Immature natural killer cell (primary cell): ENCODE data around the gene PEAK3. TPM values are rescaled to one million over a fixed set of nuclear protein-coding genes. Genes with fewer than 3 reads are reported as not detected.
A peak's percentile ranks its signal among the peaks of the same experiment; 100 is the strongest.
"Not testable (repeated sequence)": the region's sequence is repeated elsewhere in the genome, so short reads cannot be mapped to it uniquely, and the experiment has no call there.

ENCODE experiments used
- DNase-seq, 3 donors: peaks; one replicate each; pipeline ENCODE4 v3.0.0; 2022; ENCODE audit warnings: mixed read lengths in 1 of 3
- H3K27ac Mint-ChIP-seq, 6 donors: one replicate each; pipeline ENCODE4 v1.8.0; 2020; ENCODE audit warnings: mixed read lengths in 6 of 6, mild to moderate bottlenecking in 5 of 6, inconsistent platforms in 4 of 6, moderate library complexity in 3 of 6
- H3K27me3 Mint-ChIP-seq, 3 donors: one replicate each; pipeline ENCODE4 v1.8.0; 2020 to 2021; ENCODE audit warnings: low read depth in 3 of 3, mild to moderate bottlenecking in 3 of 3, mixed read lengths in 3 of 3, moderate library complexity in 3 of 3, inconsistent platforms in 1 of 3
- H3K36me3 Mint-ChIP-seq, 3 donors: one replicate each; pipeline ENCODE4 v1.8.0; 2020; ENCODE audit warnings: mixed read lengths in 3 of 3, inconsistent platforms in 2 of 3, mild to moderate bottlenecking in 2 of 3
- H3K4me1 Mint-ChIP-seq, 2 donors: one replicate each; pipeline ENCODE4 v1.8.0; 2020; ENCODE audit warnings: inconsistent platforms in 2 of 2, mild to moderate bottlenecking in 2 of 2, mixed read lengths in 2 of 2, moderate library complexity in 1 of 2
- H3K4me3 Mint-ChIP-seq, 5 donors: one replicate each; pipeline ENCODE4 v1.8.0; 2020; ENCODE audit warnings: mild to moderate bottlenecking in 5 of 5, mixed read lengths in 5 of 5, inconsistent platforms in 3 of 5, moderate library complexity in 3 of 5
- H3K9me3 Mint-ChIP-seq, 6 donors: one replicate each; pipeline ENCODE4 v1.8.0; 2020; ENCODE audit warnings: mild to moderate bottlenecking in 6 of 6, mixed read lengths in 6 of 6, inconsistent platforms in 4 of 6, moderate library complexity in 3 of 6
- polyA plus RNA-seq, 3 donors: library from polyadenylated mRNA; unstranded; fragments of 300-500 nt; fragmentation: Illumina TruSeq; gene quantifications; one replicate each; pipeline ENCODE4 v1.2.3, GENCODE V29; 2021

The PEAK3 gene
- polyA plus RNA-seq, 3 donors from 2014 or later = 0.96 to 10.8 (median 2.5) TPM

- DNase-seq = peak; percentile 51 to 69 (median 68)
- H3K9me3 Mint-ChIP-seq = no peaks in the 10 kb centered on the region
- peak overlapping the region; percentile 30 to 96 (median 63) for H3K27ac Mint-ChIP-seq
- peak overlapping the region; percentile 73 to 84 (median 78) for H3K4me3 Mint-ChIP-seq
- peaks cover 10 to 27% (median 17%) of the 10 kb centered on the region in 3 donors for H3K27me3 Mint-ChIP-seq
- peaks cover 0 to 3% (median 0%) of the 10 kb centered on the region in 3 donors for H3K36me3 Mint-ChIP-seq
- H3K4me1 Mint-ChIP-seq = peaks cover 27 to 35% of the 10 kb centered on the region in 2 donors
Observed at GRCh38 chr19:2290441-2291184, 8.6 kb upstream of the PEAK3 start.

GRCh38 chr19:2289714-2290435 lies 7.9 kb upstream of the PEAK3 start:
- Mint-ChIP-seq H3K4me1 (peaks cover 27 to 33% of the 10 kb centered on the region in 2 donors), H3K36me3 (no peaks in the 10 kb centered on the region), H3K9me3 (no peaks in the 10 kb centered on the region), H3K27me3 (peaks cover 7 to 27% (median 17%) of the 10 kb centered on the region in 3 donors), H3K4me3 (peak overlapping the region; percentile 85 to 95 (median 91)), H3K27ac (peak overlapping the region; percentile 92 to 99 (median 95))
- peak; percentile 70 to 78 (median 77) for DNase-seq

GRCh38 chr19:2288818-2289713 lies 7.1 kb upstream of the PEAK3 start:
- H3K4me1 Mint-ChIP-seq = peaks cover 25 to 32% of the 10 kb centered on the region in 2 donors
- peak overlapping the region; percentile 85 to 95 (median 91) for H3K4me3 Mint-ChIP-seq
- no peaks in the 10 kb centered on the region for H3K36me3 Mint-ChIP-seq
- peaks cover 7 to 27% (median 17%) of the 10 kb centered on the region in 3 donors for H3K27me3 Mint-ChIP-seq
- peak in 1 of 3 donors; percentile 43 for DNase-seq
- H3K27ac Mint-ChIP-seq = peak overlapping the region; percentile 92 to 99 (median 95)
- H3K9me3 Mint-ChIP-seq = no peaks in the 10 kb centered on the region

- no peak for DNase-seq
- Mint-ChIP-seq H3K4me3 (peak overlapping the region; percentile 85 to 95 (median 91)), H3K27me3 (peaks cover 7 to 24% (median 15%) of the 10 kb centered on the region in 3 donors), H3K4me1 (peaks cover 21 to 28% of the 10 kb centered on the region in 2 donors), H3K27ac (peak overlapping the region; percentile 92 to 99 (median 95)), H3K9me3 (no peaks in the 10 kb centered on the region), H3K36me3 (no peaks in the 10 kb centered on the region)
Observed at GRCh38 chr19:2288338-2288817, 6.4 kb upstream of the PEAK3 start.

GRCh38 chr19:2287585-2288337 lies 5.8 kb upstream of the PEAK3 start:
- Mint-ChIP-seq H3K4me3 (peak overlapping the region in 2 of 5 donors; percentile 85 to 91), H3K27me3 (peaks cover 7 to 25% (median 18%) of the 10 kb centered on the region in 3 donors), H3K4me1 (peaks cover 25 to 32% of the 10 kb centered on the region in 2 donors), H3K27ac (peak overlapping the region; percentile 67 to 98 (median 94)), H3K36me3 (no peaks in the 10 kb centered on the region), H3K9me3 (no peaks in the 10 kb centered on the region)
- no peak for DNase-seq

- Mint-ChIP-seq H3K9me3 (no peaks in the 10 kb centered on the region), H3K36me3 (no peaks in the 10 kb centered on the region), H3K27me3 (peaks cover 12 to 35% (median 26%) of the 10 kb centered on the region in 3 donors), H3K27ac (peak overlapping the region in 2 of 6 donors; percentile 19 to 56), H3K4me1 (peaks cover 36 to 37% of the 10 kb centered on the region in 2 donors), H3K4me3 (no peak overlapping the region)
- DNase-seq = no peak
Observed at GRCh38 chr19:2286402-2287140, 4.6 kb upstream of the PEAK3 start.

GRCh38 chr19:2283835-2284507 lies 2.0 kb upstream of the PEAK3 start:
- H3K9me3 Mint-ChIP-seq = no peaks in the 10 kb centered on the region
- H3K27me3 Mint-ChIP-seq = peaks cover 11 to 21% (median 21%) of the 10 kb centered on the region in 3 donors
- DNase-seq = no peak
- peak overlapping the region in 2 of 6 donors; percentile 28 to 34 for H3K27ac Mint-ChIP-seq
- H3K4me1 Mint-ChIP-seq = peaks cover 28 to 36% of the 10 kb centered on the region in 2 donors
- H3K36me3 Mint-ChIP-seq = no peaks in the 10 kb centered on the region
- no peak overlapping the region for H3K4me3 Mint-ChIP-seq

- H3K27me3 Mint-ChIP-seq = peaks cover 10 to 21% (median 14%) of the 10 kb centered on the region in 3 donors
- peak overlapping the region; percentile 51 to 93 (median 82) for H3K27ac Mint-ChIP-seq
- no peak for DNase-seq
Observed at GRCh38 chr19:2282862-2283237, 875 bp upstream of the PEAK3 start.

GRCh38 chr19:2281265-2282061 lies 512 bp downstream of the PEAK3 start:
- not testable (repeated sequence) for H3K9me3 Mint-ChIP-seq, H3K36me3 Mint-ChIP-seq, DNase-seq
- Mint-ChIP-seq H3K27ac (peak overlapping the region; percentile 87 to 93 (median 90)), H3K4me3 (peak overlapping the region; percentile 87 to 92 (median 91)), H3K27me3 (peaks cover 16 to 26% (median 24%) of the 10 kb centered on the region in 3 donors), H3K4me1 (peaks cover 22 to 27% of the 10 kb centered on the region in 2 donors)

More at GRCh38 chr19:2282862-2283237, 875 bp upstream of the PEAK3 start:
- Mint-ChIP-seq H3K9me3 (no peaks in the 10 kb centered on the region), H3K4me3 (peak overlapping the region; percentile 87 to 92 (median 91)), H3K4me1 (peaks cover 17 to 24% of the 10 kb centered on the region in 2 donors), H3K36me3 (no peaks in the 10 kb centered on the region)

- Mint-ChIP-seq H3K4me1 (peaks cover 22 to 28% of the 10 kb centered on the region in 2 donors), H3K27me3 (peaks cover 16 to 25% (median 24%) of the 10 kb centered on the region in 3 donors), H3K36me3 (peaks cover 0 to 5% (median 4%) of the 10 kb centered on the region in 3 donors), H3K4me3 (peak overlapping the region; percentile 27 to 54 (median 49)), H3K9me3 (no peaks in the 10 kb centered on the region), H3K27ac (peak overlapping the region in 5 of 6 donors; percentile 12 to 78 (median 39))
- DNase-seq = no peak
Observed at GRCh38 chr19:2280633-2281264, 1.2 kb downstream of the PEAK3 start.
